SK-MEL-5 (cell line): ENCODE data around the gene PAX1. TPM values are rescaled to one million over a fixed set of nuclear protein-coding genes. Genes with fewer than 3 reads are reported as not detected.

ENCODE experiments used
- DNase-seq: peaks from one replicate; pipeline ENCODE4 v3.0.0-alpha.2; 2016; ENCODE audit warnings: low read depth, low spot score
- in situ Hi-C: cut with HindIII; loops from 2 replicates; pipeline ENCODE4 v1.10.0; 2016; ENCODE audit warnings: low sequenced_read_pairs, high pct_unique_total_duplicates, low pct_unique_long_range_greater_than_20kb
- small RNA-seq, 2 experiments: library from RNA; depleted of rRNA; stranded (forward); fragments of <200 nt; gene quantifications; one replicate each; pipeline ENCODE3, GENCODE V24; 2014
- total RNA-seq: library from RNA; depleted of rRNA; stranded (reverse); fragments of >200 nt; shearing (Covaris generic); gene quantifications from 2 replicates; pipeline ENCODE4 v1.2.3, GENCODE V29; 2014; rRNA removed

PAX1 gene
- total RNA-seq, 1 experiment from 2014 or later = not detected

- in situ Hi-C loops = no loop called here
- no peak for DNase-seq
These were observed 8.4 kb downstream of the PAX1 start for GRCh38 chr20:21713901-21714296.

GRCh38 chr20:21714297-21715192 is 9.1 kb downstream of the PAX1 start:
- no peak for DNase-seq
- in situ Hi-C loops = no loop called here

- in situ Hi-C loops = no loop called here
These were observed 9.9 kb downstream of the PAX1 start for GRCh38 chr20:21715193-21715881.

GRCh38 chr20:21719592-21720214 is 14.2 kb downstream of the PAX1 start:
- in situ Hi-C loops = no loop called here
- DNase-seq = peak; percentile 76

More at GRCh38 chr20:21715193-21715881, 9.9 kb downstream of the PAX1 start:
- no peak for DNase-seq

GRCh38 chr20:21725892-21726291 is 20.4 kb downstream of the PAX1 start:
- in situ Hi-C loops = no loop called here
- no peak for DNase-seq

- in situ Hi-C loops = no loop called here
These were observed 23.9 kb downstream of the PAX1 start for GRCh38 chr20:21729316-21729715.

GRCh38 chr20:21739161-21739560 is 33.7 kb downstream of the PAX1 start:
- in situ Hi-C loops = no loop called here
- no peak for DNase-seq

More at GRCh38 chr20:21729316-21729715, 23.9 kb downstream of the PAX1 start:
- no peak for DNase-seq

GRCh38 chr20:21739682-21740081 is 34.2 kb downstream of the PAX1 start:
- DNase-seq = no peak
- in situ Hi-C loops = no loop called here

GRCh38 chr20:21741266-21741665 is 35.8 kb downstream of the PAX1 start:
- no peak for DNase-seq
- in situ Hi-C loops = no loop called here

- no peak for DNase-seq
- in situ Hi-C loops = no loop called here
These were observed 57.2 kb downstream of the PAX1 start for GRCh38 chr20:21762646-21763045.

- in situ Hi-C loops = no loop called here
These were observed 61.8 kb downstream of the PAX1 start for GRCh38 chr20:21767200-21767738.

GRCh38 chr20:21767739-21768223 is 62.3 kb downstream of the PAX1 start:
- in situ Hi-C loops = no loop called here
- DNase-seq = peak; percentile 48

More at GRCh38 chr20:21767200-21767738, 61.8 kb downstream of the PAX1 start:
- no peak for DNase-seq

Small RNAs within 50 kb of the gene (small RNA-seq; reads per million reads assigned to genes)
- gene RPL41P1 = 0 reads per million in 2 experiments

Other genes starting within 250 kb of the PAX1 start
- 0.13 TPM in 1 of 2 replicates, not detected in the other for gene NKX2-2, start 191.6 kb upstream of the PAX1 start, total RNA-seq